Right atrium auricular region (tissue), 2 donors: ENCODE results near the gene NOL6. TPM values are rescaled to one million over a fixed set of nuclear protein-coding genes. Genes with fewer than 3 reads are reported as not detected.

Source experiments
- DNase-seq: peaks from one replicate; pipeline ENCODE4 v3.0.0-alpha.2; 2019; ENCODE audit warnings: low spot score
- H3K27ac ChIP-seq, 2 donors: fragments of 200-600 bp; sonication (generic); 1 replicate in 1 of 2; 2 replicates in 1 of 2; pipeline ENCODE4 v1.5.1; 2016 to 2019
- H3K27me3 ChIP-seq, 2 donors: fragments of 200-600 bp; sonication (generic); one replicate each; pipeline versions ENCODE4 v1.5.1 to v1.6.0; 2017 to 2019
- H3K36me3 ChIP-seq: fragments of 200-600 bp; sonication (generic); one replicate; pipeline ENCODE4 v1.5.1; 2016
- H3K4me1 ChIP-seq, 2 donors: fragments of 200-600 bp; sonication (generic); one replicate each; pipeline versions ENCODE4 v1.5.1 to v1.6.0; 2017 to 2019
- H3K4me3 ChIP-seq, 2 donors: fragments of 200-600 bp; sonication (generic); 1 replicate in 1 of 2; 2 replicates in 1 of 2; pipeline ENCODE4 v1.5.1; 2017 to 2019; ENCODE audit warnings: mild to moderate bottlenecking in 1 of 2, moderate library complexity in 1 of 2
- H3K9me3 ChIP-seq, 2 donors: fragments of 200-600 bp; sonication (generic); one replicate each; pipeline ENCODE4 v1.5.1; 2019
- CTCF ChIP-seq, 2 donors: fragments of 200-600 bp; sonication (generic); IDR thresholded peaks; one replicate each; pipeline ENCODE4 v1.5.1; 2019; ENCODE audit warnings: antibody characterized with exemption in 2 of 2
- total RNA-seq, 2 donors: library from RNA; depleted of rRNA; stranded (reverse); fragments of >200 nt; gene quantifications; one replicate each; pipeline ENCODE4 v1.1.0, GENCODE V29; 2016

NOL6 gene
- total RNA-seq, 2 donors from 2014 or later, result 12.5 to 16.1 TPM

GRCh38 chr9:33447799-33448553 is 25.7 kb downstream of the NOL6 start:
- no peak for TF ChIP-seq CTCF (IDR thresholded peaks at IDR 0.05)
- no peak for DNase-seq
- Histone ChIP-seq H3K9me3 (no peaks in the 10 kb centered on the region), H3K36me3 (no peaks in the 10 kb centered on the region), H3K4me1 (peaks cover 0 to 32% of the 10 kb centered on the region in 2 donors), H3K4me3 (peak overlapping the region; percentile 48 to 55), H3K27ac (peak overlapping the region; percentile 69 to 71), H3K27me3 (no peaks in the 10 kb centered on the region)

GRCh38 chr9:33446946-33447798 is 26.6 kb downstream of the NOL6 start, which contains the start of gene AQP3:
Gene AQP3, minus strand, starts transcription at chr9:33447593. Its CDS starts 63 bp downstream, at chr9:33447530.
- TF ChIP-seq CTCF (IDR thresholded peaks at IDR 0.05), result peak; percentile 57 to 71
- peak within 1 kb of the TSS; percentile 69 to 71 for H3K27ac ChIP-seq
- H3K36me3 ChIP-seq, result peaks cover under 1% of the 10 kb centered on the region

GRCh38 chr9:33446240-33446945 is 27.3 kb downstream of the NOL6 start:
- Histone ChIP-seq H3K4me1 (peaks cover 0 to 32% of the 10 kb centered on the region in 2 donors), H3K4me3 (peak overlapping the region; percentile 48 to 55), H3K27ac (peak overlapping the region; percentile 19 to 71), H3K9me3 (no peaks in the 10 kb centered on the region), H3K36me3 (peaks cover 8% of the 10 kb centered on the region), H3K27me3 (no peaks in the 10 kb centered on the region)
- DNase-seq, result no peak
- TF ChIP-seq CTCF (IDR thresholded peaks at IDR 0.05), result no peak

More at GRCh38 chr9:33446946-33447798, 26.6 kb downstream of the NOL6 start, which contains the start of gene AQP3:
- H3K27me3 ChIP-seq, result no peaks in the 10 kb centered on the region
- H3K4me3 ChIP-seq, result peak within 1 kb of the TSS; percentile 48 to 55
- H3K9me3 ChIP-seq, result no peaks in the 10 kb centered on the region
- H3K4me1 ChIP-seq, result peaks cover 0 to 32% of the 10 kb centered on the region in 2 donors
- DNase-seq, result peak; percentile 71

GRCh38 chr9:33445389-33446239 is 28.1 kb downstream of the NOL6 start:
- no peak for DNase-seq
- TF ChIP-seq CTCF (IDR thresholded peaks at IDR 0.05), result no peak
- peaks cover 0 to 32% of the 10 kb centered on the region in 2 donors for H3K4me1 ChIP-seq
- H3K36me3 ChIP-seq, result peaks cover 8% of the 10 kb centered on the region
- peak overlapping the region; percentile 19 to 71 for H3K27ac ChIP-seq
- H3K9me3 ChIP-seq, result no peaks in the 10 kb centered on the region
- H3K4me3 ChIP-seq, result no peak overlapping the region
- no peaks in the 10 kb centered on the region for H3K27me3 ChIP-seq
